HG03280 (cell line): ENCODE data around the gene GADL1.

Experiments used
- ATAC-seq: cut with Tn5 transposase; IDR thresholded peaks from one replicate; pipeline ENCODE4 v1.9.1; 2021; ENCODE audit warnings: mild to moderate bottlenecking, moderate library complexity; ENCODE audit not compliant: unreplicated experiment

Gene GADL1

DNA sequence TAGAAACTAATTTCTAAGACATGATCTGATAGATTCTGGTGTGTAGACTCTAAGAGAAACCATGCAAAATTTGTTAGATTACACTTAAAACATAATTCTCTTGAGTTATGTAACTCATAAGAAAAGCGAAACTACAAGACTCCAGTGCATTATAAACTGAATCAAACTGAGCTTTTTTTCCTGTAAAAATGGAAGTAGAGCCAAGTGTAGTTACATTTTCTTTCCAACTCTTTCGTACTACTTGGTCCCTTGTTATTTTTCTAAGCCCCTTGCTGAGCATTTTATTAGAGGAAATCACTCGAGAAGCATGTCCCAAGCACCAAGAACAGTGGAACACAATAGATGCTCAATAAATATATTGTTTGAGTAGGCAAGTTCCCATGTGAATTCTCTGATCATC lies 130.2 kb downstream of the GADL1 start:
- no peak for ATAC-seq

DNA sequence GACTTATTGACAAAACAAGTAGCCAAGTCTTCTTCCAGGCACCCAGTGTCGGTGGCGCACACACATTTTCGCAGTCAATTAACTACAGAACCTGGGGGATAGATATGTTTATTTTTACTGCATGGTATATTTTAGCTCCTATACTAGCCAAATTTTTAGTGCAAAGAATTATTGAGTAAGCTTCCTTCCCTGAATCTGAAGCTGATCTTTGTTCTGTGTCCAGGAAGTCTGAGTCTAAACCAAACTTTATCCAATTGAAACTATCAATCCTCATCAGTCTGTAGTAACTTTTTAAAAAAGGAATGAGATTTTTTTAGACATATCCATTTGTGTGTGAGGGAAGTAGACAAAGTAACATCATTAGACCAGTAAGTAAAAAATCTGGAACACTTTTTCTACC lies 133.1 kb downstream of the GADL1 start:
- no peak for ATAC-seq

DNA sequence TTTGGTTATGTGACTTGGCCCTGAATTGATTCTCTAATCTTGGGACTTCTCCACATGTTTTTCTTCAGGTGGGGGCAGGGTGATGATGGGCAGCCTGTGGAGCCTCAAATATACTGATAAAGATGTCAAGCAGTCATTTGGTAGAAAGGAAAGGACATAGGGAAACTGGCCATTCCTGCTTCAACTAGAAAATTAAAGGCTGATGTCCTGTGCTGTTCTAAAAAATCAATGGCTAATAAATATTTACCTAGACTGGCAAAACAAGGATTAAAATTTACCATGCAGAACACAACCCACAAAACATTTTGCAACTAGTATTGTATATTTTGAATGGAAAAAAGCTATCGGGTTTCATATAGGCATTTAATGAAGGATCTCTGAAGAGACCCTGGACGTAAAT lies 133.7 kb downstream of the GADL1 start:
- ATAC-seq, result no peak

DNA sequence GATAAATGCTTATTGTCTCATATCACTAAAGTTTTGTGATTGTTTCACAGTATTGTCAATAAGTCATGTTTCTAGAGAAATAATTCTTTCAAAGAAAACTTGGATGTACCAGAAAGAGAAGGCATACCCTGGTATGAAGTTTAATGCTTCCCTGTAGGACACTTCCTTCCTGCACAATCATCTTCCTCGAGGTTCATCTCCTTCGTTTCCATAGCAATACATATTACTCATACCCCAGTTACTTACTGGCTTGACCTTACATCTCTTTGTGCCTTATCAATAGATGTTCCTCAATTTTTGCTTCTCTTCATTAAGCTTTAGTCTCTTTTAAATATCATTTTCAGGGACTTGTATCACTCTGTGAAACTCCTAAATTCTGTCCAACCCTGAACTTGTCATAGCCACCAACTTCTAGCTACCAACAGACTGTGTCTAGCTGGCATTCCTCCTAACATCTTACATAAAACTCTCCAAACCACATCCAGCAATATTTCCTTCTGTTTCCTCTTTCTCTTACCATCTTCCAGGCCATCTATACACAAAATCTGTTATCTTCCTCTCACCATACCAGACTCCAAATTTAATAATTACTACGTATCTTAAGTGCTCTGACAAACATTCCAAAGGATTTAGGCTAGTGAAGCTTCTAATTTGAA lies 134.3 kb downstream of the GADL1 start:
- ATAC-seq, result no peak

DNA sequence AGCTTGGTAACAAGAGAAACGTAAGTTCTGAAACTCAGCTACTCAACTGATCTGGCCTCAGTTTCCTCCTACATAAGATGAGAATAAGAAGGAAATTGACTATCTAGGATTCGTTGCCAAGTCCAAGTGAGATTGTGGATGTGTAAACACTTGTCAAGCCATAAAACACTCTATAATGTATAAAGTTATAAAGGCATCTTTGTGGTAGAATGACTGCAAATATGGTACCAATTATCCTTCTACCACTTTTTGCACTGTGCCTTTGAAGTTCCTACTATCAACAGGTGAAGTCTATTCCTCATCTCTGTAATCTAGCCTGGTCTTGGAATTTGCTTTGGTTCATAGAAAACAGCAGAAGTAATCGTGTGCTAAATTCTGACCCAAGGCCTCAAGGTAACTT lies 138.2 kb downstream of the GADL1 start:
- no peak for ATAC-seq

DNA sequence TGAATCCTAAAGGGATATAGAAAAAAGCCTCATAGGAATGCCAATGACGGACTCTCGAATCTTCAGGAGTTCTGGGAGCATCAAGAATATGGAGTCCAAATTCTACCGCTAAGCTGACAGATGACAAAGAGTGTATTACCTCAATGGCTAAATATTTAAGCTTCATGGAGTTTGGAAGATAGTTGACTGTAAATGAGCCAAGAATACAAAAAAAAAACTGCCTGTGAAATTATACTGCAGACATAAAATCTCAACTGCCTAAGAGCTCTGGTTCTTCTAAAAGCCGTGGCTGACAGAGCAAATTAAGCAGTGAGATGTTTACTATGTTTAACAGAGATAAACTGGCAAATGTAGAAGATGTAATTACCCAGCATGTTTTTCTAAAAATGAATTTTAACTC lies 140.0 kb downstream of the GADL1 start:
- no peak for ATAC-seq

DNA sequence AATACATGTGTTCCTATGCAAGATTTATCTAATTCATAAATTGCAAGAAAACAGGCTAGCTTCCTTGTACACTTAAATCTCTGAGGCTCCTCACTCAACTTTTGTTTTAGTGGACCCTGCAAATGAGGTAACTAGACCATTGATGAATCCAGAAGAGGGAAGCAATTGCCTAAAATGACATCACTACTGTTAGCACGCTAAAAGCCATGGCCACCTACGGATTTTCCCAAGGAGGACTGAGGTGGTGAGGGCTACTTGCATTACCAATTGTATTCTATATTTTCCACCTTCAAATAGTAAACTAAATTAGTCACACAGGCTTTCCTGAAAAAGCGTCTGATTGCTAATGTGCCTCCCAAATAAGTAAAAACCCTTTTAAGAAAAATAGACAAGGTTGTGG lies 140.7 kb downstream of the GADL1 start:
- no peak for ATAC-seq

DNA sequence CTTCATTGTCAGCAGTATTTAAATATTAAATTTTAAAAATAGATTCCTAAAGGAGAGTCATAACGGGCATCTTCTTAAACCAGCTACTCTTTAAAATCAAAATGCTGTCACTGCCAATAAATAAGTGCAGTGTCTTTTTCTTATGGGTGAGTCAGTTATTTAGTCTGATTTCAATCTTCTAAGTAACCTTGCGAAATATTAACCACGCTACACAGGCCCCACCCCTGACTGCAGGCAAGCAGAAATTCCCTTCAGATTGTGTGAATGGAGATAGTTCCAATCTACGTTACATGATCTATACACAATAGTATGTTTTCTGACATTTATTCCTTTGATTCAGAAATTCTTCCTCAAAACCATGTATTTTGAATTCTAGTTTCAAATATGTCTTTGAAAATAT lies 141.5 kb downstream of the GADL1 start:
- ATAC-seq, result no peak

DNA sequence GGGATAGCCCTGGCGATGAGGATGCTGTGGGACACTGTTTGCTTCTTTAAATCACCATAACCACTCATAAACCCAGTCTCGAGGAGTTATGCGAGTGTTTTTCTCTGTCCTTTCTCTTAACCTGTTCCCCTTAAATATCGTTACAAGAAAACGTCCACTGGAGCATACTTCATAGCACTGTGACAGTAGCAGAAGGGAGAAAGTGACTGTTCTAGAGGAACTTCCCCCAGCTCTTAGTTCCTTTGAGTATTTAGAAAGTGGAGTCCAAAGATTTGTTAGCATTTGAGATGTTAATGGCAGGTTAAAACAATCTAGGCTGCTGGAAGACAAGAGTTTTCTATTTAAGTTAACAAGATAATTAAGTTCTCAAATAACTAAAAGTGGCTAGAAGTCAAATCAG lies 142.0 kb downstream of the GADL1 start:
- no peak for ATAC-seq

DNA sequence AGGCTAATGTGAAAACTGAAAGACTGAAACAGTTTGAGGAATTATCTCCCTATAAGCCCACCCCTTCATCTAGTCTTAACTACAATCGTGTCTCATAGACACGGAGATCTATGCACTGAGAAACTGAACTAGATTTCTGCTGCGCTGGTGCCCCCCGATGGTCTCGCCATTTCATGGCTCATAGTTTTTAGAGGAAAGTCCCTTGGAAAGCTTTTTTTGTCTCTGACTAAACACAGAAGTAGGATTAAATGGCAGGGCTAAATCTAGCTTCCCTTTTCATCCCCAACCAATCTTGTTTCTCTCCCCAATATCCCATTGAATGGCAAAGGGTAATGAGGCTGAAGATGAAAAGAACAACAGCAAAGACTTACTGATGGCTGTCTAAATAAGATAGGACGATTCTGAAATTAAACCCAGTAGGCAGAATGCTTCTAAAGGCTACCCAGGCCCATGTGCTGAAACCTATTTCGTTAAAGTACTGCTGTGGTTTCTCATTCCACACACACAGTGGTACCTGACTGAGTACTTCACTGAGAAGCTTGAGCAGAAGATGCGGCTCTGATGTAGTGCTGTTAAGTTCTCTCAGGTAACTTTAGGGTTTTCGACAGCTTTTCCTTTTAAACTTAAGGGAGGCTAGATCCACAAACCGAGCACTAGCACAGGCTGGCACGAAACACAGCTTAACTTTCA lies 142.7 kb downstream of the GADL1 start:
- ATAC-seq, result no peak

DNA sequence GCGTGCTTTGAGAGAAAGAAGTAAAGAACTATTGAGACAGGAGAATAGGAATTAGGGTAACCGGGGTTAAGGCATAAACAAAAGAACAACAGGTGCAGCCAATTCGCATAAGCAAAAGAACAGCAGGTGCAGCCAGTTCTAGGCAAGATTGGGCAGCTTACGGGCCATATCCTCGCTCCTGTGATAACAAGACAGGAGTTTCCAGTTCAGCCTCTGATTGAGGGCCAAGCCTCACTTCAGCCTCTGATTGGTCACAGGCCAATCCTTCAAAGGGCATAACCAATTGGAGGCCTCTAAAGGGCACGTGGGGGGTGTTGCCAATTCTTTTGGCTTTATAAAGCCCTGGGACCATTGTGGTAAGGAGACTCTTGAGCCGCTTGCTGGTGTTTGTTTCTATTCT lies 143.5 kb downstream of the GADL1 start:
- ATAC-seq, result no peak

DNA sequence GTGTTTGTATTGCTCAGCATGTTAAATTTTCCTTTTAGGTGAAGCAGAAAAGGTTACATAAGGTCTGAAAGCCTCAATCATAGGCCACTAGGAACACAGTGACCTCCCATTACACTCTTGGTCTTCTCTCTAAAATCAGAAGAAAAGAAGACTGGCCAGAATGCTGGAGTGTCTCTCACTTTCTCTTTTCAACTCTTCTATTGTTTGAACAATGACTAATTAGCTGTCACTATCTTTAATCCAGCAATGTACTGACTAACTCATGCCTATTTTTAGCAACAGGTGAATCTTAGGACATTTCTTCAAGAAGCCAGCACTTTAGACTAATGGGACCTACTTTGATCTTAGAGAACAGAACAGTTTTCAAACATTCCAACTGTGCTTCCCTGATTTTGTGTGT lies 145.2 kb downstream of the GADL1 start:
- ATAC-seq, result no peak

DNA sequence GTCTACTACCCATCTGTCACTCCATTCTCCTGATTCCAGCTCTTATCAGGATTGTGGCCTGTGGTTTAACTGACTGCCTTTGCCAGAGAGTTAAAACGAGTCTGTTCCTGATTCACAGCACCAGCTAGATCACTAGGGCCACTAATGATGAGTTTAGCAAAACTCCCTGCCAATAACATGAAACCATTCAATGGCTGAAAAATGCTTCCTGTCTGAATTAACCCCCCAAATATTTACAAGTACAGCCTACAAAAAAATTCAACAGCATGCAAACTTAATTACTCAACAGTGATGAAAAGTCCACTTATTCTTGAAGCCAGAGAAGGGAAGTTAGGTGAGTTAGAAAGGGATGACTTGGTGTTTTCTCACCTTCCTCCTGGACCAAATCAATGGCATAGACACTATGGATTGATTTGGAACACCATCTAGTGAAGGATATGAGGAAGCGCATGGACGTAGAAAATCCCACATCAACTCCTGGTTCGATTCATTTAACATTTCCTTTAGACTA lies 146.6 kb downstream of the GADL1 start:
- no peak for ATAC-seq

DNA sequence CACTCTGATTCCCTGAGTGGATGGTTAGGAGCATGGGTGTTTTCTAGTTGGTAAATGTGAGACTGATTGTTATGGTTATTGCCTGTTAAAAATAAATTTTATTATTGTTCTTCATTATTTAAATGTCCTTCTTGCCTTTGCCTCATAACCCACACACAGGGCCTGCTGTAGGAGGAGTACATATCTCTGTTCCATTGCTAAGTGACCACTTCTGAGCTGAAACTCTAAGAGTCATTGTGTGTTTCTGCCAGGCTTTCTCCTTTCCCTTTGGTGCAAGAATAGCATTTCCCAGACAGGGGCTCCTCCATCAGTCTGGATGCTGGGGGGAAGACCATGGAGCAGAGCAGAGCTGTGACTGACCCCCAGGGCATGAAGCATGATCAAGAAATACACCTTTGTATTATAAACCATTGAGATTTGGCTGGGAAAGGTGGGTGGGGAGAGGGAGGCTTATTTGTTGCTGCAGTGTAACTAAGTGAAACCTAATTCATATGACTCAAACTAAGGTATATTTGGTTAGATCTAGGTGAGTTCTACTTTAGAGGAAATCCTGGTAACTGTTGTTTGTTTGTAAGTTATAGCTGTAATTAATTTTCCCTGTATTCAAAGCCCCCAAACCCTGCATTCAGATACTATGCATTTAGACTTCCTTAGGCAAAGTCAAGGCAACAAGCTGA lies 150.7 kb downstream of the GADL1 start:
- ATAC-seq, result no peak

DNA sequence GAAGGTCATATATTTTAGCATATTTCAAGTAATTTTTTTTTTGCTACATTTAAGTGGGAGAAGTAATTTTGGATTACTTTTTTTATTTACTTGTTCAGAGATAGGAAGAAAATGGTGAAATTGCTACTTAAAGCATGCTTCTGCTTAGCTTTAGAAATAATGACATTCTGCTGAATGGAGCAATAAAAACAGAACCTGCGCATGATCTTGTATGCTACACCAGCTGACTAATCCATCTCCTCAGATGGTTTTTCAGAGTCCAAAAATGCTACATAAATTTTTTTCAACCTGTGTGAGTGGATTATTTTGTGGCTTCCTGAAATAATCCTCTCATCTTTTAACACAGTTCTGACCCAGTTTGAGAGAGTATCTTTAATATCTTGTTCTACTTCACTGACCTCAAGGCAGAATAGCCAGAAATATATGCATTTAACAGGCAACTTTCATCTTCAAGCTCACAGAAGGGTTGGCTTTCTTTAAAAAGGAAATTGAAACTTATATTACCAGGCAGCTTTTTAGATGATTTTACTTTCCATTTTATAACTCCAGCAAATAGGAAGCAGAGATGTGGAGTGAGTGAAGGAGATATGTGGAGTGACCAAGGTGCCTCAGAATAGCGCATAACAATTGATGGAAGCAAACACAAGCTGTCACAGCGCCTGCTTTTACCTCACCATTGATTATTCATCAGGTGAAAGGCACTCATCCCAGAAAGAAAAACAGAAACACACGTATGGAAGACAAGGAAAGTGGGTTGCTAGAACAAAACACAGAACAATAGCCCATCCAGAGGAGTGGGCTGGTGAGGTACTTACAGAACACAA lies 151.5 kb downstream of the GADL1 start:
- ATAC-seq, result no peak

DNA sequence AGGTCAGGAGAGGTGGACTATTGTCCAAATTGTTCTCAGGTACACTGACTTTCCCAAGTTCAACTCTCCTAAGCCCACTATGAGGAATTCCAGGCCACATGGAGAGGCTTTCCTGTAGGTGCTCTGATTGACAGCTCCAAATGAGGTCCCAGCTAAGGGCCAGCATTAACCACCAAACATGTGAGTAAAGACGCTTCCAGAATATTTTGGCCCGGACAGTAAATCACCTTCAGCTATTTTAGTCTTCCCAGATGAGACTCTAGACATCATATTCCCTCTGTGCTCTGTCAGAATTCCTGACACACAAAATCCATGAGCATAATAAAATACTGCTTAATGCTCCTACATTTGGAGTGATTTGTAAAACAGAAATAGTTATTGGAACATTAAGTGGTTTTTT lies 152.6 kb downstream of the GADL1 start:
- ATAC-seq, result no peak

DNA sequence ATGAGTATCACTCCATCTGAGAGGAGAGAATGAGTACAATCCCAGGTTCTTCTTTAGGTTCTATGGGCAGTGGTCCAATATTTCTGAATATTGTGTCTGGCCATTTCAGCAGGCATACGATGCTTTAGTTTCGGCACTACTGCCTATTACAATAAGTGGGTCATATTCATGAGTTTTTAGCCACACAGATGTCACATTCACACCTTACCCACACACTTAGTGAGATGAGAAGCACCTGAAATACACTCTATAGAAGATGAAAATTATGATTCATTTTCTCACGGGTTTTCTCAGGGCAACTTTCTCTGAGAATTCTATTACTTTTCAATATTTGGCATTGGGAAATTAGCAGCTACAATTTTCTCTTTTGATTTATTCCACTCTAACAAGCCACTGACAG lies 155.9 kb downstream of the GADL1 start:
- ATAC-seq, result no peak

DNA sequence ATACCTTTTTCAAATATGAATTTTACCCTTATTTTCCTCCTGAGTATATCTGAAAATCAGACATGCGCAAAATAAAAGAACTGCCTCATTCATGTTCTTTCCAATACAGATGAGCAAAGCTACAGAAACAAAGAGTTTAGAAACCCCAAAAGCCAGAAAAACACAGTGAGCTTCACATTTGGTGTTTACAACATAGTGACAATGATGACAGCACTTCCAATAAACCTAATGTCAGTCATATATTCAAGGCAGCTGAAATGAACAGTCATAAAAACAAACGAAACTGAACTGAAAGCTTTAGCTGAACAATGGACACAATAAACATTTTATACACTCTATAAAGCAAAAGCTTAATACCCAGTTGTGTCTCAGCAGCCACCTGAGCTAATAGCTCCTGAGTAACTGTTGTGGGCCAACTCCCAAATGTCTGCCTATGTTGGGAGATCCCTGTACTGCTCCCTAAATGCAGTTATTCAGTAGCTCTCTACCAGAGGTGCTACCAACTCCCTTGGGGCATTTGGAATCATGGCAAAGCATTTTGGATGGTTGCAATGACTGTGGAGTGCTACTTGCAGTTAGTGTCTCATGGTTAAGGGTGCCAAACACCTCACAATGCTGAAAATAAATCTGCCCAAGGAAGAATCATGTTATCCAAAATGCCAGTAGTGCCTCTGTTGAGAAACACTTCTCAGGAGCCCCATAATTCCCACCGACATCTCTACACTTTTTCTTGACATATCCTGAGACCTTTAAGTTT lies 156.5 kb downstream of the GADL1 start:
- no peak for ATAC-seq

DNA sequence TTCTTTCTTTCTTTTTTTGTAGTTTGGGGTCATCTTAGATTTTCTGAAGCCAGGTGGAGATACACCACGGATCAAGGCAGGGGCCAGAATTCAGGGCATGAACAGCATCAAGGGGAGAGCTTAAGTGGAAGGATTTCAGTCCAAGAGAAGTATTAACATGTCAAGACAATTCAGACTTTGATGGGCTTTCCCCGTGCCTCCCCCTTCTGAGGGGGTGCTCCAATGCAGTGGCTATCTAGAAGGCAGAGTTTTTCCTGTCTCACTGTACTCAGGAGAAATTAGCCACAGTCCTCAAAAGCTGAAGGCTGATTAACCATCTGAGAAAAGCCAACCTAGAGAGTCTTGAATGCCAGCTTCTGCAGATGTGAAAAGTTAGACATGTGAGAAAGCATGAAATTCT lies 160.8 kb downstream of the GADL1 start:
- ATAC-seq, result no peak

DNA sequence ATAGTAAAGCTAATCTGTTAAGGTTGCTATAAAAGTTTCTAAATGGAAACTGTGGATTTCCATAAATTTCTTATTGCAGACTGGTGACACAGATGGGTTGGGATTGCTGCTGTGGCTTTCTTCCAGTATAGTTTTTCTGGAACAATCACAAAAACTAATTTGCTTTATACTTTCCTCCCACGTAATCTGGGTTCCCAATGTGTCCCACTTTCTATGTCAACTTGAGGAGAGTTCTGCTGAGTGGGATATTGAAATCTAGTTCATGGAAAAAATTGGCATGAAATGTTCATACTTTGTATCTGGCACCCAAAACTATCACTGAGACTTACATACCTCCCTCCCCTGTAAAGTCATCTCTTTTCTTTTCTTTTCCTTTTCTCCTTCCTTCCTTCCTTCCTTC lies 161.3 kb downstream of the GADL1 start:
- ATAC-seq, result no peak

DNA sequence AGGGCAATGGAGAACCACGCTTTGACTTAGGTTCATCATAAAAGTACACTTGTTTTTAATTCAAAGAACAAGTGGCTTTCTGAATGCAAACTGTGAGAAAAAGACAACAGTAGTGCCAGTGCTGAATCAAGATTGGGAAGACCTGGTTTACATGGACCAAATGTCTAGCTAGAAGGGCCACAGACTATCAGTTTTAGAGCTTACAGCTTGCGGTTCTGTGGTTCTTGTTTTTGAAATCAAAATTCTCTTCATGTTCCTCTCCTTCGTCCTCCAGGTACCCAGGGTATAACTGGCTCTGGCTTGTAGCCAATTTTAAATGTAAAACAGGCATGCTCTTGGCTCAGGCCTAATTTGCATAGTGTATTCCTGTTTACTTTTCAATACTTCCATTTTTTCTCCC lies 163.5 kb downstream of the GADL1 start:
- ATAC-seq, result no peak
